Measurements from ENCODE around the gene NEK4.

The NEK4 gene

DNA sequence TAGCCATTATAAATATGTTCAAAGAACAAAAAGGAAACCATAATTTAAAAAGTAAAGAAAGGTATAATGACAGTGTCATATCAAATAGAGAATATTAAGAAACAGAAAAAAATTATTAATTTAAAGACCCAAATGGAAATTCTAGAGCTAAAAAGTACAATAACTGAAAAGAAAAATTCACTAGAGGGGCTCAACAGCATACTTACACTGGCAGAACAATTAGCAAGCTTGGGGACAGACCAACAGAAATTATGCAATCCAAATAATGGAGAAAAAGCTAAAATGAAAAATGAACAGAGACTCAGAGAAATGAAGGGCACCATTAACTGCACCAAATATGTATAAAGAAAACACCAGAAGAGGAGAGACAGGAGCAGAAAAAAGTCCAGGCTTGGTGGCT is 51.1 kb downstream of the NEK4 start:
- H3K36me3 ChIP-seq (ENCODE audit: control insufficient read depth in 2 of 2, insufficient read depth in 2 of 2, low read length in 2 of 2) = peaks cover 0 to 3% of the 10 kb centered on the region in 2 donors
- H3K9me3 ChIP-seq (ENCODE audit: control insufficient read depth in 2 of 2, low read length in 2 of 2) = no peaks in the 10 kb centered on the region

DNA sequence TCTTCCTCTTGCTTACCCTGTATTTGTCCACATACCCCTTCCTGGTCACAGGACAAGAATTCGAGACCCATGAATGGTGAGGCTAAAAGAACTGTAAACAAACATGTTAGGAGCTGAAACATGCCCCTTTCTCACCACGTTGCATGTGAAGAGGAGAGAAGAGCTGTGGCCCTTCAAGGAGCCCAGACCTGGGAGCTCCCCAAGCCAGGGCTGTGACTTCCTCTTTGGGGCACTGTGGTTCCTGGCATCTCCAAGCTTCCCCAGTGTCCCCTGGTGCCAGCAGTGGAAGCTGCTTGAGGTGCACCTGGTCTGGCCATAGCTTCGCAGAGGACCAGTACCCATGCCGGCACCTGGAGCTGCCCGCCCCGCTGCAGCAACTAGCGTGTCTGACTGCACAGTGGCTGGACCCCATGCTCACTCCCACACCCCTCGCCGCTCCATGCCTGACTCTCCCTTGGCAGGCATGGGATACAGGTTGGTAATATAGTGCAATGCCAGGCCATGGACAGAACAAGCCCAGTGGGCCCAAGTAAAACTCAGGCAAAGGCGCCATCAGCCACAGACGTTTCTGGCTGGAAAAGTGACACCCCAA is 54.9 kb downstream of the NEK4 start:
- no peak overlapping the region for H3K4me3 ChIP-seq (ENCODE audit: low read length in 2 of 2)
- peaks cover 2 to 6% of the 10 kb centered on the region in 2 donors for H3K4me1 ChIP-seq (ENCODE audit: control insufficient read depth in 2 of 2, insufficient read depth in 2 of 2, low read length in 2 of 2)
- H3K36me3 ChIP-seq (ENCODE audit: control insufficient read depth in 2 of 2, insufficient read depth in 2 of 2, low read length in 2 of 2) = peaks cover 3% of the 10 kb centered on the region in 2 donors
- no peaks in the 10 kb centered on the region for H3K9me3 ChIP-seq (ENCODE audit: control insufficient read depth in 2 of 2, low read length in 2 of 2)
- no peak overlapping the region for H3K27ac ChIP-seq (ENCODE audit: low read depth in 2 of 2, low read length in 2 of 2)
- no peaks in the 10 kb centered on the region for H3K27me3 ChIP-seq (ENCODE audit: control insufficient read depth in 2 of 2, insufficient read depth in 2 of 2, low read length in 2 of 2)
- no peak overlapping the region for H3K9ac ChIP-seq (ENCODE audit: low read depth in 1 of 2, low read length in 2 of 2)

More for the DNA sequence above, 51.1 kb downstream of the NEK4 start:
- H3K4me1 ChIP-seq (ENCODE audit: control insufficient read depth in 2 of 2, insufficient read depth in 2 of 2, low read length in 2 of 2) = peaks cover 1 to 5% of the 10 kb centered on the region in 2 donors
- H3K4me3 ChIP-seq (ENCODE audit: low read length in 2 of 2) = no peak overlapping the region
- no peaks in the 10 kb centered on the region for H3K27me3 ChIP-seq (ENCODE audit: control insufficient read depth in 2 of 2, insufficient read depth in 2 of 2, low read length in 2 of 2)
- no peak overlapping the region for H3K9ac ChIP-seq (ENCODE audit: low read depth in 1 of 2, low read length in 2 of 2)
- H3K27ac ChIP-seq (ENCODE audit: low read depth in 2 of 2, low read length in 2 of 2) = no peak overlapping the region

DNA sequence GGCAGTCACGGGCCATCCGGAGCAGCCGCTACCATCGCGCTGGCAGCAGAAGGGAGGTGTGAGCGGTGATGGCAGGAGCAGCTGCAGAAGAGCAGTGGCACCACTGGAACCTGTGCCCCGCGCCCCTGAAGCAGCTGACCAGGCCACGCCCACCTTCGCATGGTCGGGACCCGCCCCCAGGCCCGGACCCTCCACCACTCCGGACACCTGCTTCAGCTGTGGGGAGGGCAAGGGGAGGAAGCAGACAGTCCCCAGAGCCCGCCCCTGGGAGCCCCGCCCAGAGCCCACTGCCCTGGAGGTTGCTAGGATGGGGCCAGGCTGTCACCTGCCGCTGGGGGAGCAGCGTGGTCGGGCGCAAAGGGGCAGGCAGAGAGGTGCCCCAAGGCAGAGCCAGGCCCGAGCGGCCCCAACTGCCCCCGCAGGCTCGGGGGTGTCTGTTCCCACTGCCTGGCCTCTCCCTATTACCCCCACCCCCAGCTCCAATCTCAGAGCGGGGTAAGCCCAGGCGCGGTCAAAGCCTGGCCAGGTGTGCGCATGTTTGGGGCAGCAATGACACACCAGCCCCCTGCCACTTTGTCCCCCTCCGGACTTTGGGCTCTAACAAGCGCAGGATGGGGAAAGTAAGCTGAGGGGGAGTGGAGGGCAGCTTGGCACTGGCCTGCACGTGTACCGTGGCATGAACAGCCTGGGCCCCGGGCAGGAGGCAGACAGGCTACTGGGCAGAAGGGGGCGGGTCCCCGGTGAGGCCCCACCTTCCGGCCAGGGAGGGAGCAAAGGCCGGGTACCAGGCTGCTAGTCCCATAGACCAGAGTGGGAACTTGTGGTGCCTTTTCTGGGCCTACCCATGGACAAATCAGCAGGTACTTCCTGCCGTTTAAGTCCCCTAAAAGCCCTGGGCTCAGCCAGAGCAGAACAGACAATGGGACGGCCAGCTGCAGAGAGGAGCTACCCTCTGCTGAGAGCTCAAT is 56.1 kb downstream of the NEK4 start:
- Histone ChIP-seq H3K9me3 (ENCODE audit: control insufficient read depth in 2 of 2, low read length in 2 of 2) (no peaks in the 10 kb centered on the region), H3K4me3 (ENCODE audit: low read length in 2 of 2) (peak overlapping the region; percentile 28 to 45), H3K36me3 (ENCODE audit: control insufficient read depth in 2 of 2, insufficient read depth in 2 of 2, low read length in 2 of 2) (peaks cover 3 to 5% of the 10 kb centered on the region in 2 donors), H3K27me3 (ENCODE audit: control insufficient read depth in 2 of 2, insufficient read depth in 2 of 2, low read length in 2 of 2) (no peaks in the 10 kb centered on the region), H3K9ac (ENCODE audit: low read depth in 1 of 2, low read length in 2 of 2) (no peak overlapping the region), H3K27ac (ENCODE audit: low read depth in 2 of 2, low read length in 2 of 2) (no peak overlapping the region), H3K4me1 (ENCODE audit: control insufficient read depth in 2 of 2, insufficient read depth in 2 of 2, low read length in 2 of 2) (peaks cover 2 to 6% of the 10 kb centered on the region in 2 donors)

DNA sequence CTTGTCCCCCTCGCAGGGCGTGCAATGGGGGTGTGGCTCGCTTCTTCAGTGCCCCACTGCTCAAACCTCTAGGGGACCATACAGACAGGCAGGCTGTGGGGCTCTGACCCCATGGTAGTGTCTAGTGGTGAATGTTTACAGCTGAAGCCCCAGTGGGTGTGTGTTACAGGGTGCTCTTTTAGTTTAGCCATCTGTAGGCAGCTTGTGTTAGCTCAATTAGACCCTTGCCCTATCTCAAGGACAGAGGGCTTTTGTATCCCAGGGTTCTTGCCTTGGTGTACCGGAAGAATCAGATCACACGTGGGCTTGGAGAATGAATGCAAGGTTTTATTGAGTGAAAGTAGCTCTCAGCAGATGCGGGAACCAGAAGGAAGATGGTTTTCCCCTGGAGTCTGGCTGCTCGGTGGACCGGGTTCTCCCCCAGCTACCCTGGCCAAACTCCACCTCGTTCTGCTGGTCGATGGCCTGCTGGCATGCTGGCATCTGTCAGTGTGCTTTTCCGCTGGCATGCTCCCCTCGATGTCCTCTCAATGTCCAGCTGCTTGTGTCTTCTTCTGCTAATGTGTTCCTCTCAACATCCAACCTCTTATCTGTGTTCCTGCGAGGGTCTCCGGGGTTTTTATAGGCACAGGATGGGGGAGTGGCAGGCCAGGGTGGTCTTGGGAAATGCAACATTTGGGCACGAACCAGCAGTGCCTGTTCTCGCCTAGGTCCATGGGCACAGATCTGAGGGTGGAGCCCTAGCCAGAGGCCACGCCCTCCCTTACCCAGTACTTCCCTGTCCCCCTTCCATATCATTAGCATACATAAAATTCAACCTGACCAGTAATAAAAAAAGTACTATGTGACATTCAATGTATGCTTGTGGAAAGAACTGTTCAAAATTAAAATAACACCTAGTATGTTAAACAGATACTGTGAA is 58.2 kb downstream of the NEK4 start:
- no peaks in the 10 kb centered on the region for H3K27me3 ChIP-seq (ENCODE audit: control insufficient read depth in 2 of 2, insufficient read depth in 2 of 2, low read length in 2 of 2)
- H3K4me3 ChIP-seq (ENCODE audit: low read length in 2 of 2) = no peak overlapping the region
- H3K27ac ChIP-seq (ENCODE audit: low read depth in 2 of 2, low read length in 2 of 2) = no peak overlapping the region
- H3K4me1 ChIP-seq (ENCODE audit: control insufficient read depth in 2 of 2, insufficient read depth in 2 of 2, low read length in 2 of 2) = peaks cover 2 to 6% of the 10 kb centered on the region in 2 donors
- H3K9me3 ChIP-seq (ENCODE audit: control insufficient read depth in 2 of 2, low read length in 2 of 2) = no peaks in the 10 kb centered on the region
- no peak overlapping the region for H3K9ac ChIP-seq (ENCODE audit: low read depth in 1 of 2, low read length in 2 of 2)
- peaks cover 8 to 17% of the 10 kb centered on the region in 2 donors for H3K36me3 ChIP-seq (ENCODE audit: control insufficient read depth in 2 of 2, insufficient read depth in 2 of 2, low read length in 2 of 2)

- Histone ChIP-seq H3K9me3 (ENCODE audit: control insufficient read depth in 2 of 2, low read length in 2 of 2) (no peaks in the 10 kb centered on the region), H3K4me3 (ENCODE audit: low read length in 2 of 2) (no peak overlapping the region), H3K36me3 (ENCODE audit: control insufficient read depth in 2 of 2, insufficient read depth in 2 of 2, low read length in 2 of 2) (peaks cover 8 to 17% of the 10 kb centered on the region in 2 donors), H3K27me3 (ENCODE audit: control insufficient read depth in 2 of 2, insufficient read depth in 2 of 2, low read length in 2 of 2) (no peaks in the 10 kb centered on the region), H3K27ac (ENCODE audit: low read depth in 2 of 2, low read length in 2 of 2) (peak overlapping the region in 1 of 2 donors; percentile 32), H3K4me1 (ENCODE audit: control insufficient read depth in 2 of 2, insufficient read depth in 2 of 2, low read length in 2 of 2) (peaks cover 14 to 15% of the 10 kb centered on the region in 2 donors), H3K9ac (ENCODE audit: low read depth in 1 of 2, low read length in 2 of 2) (no peak overlapping the region)
Measured at GRCh38 chr3:52710512-52710911, 60.2 kb downstream of the NEK4 start.

- Histone ChIP-seq H3K9me3 (ENCODE audit: control insufficient read depth in 2 of 2, low read length in 2 of 2) (no peaks in the 10 kb centered on the region), H3K4me3 (ENCODE audit: low read length in 2 of 2) (peak overlapping the region; percentile 19 to 97), H3K9ac (ENCODE audit: low read depth in 1 of 2, low read length in 2 of 2) (no peak overlapping the region), H3K27ac (ENCODE audit: low read depth in 2 of 2, low read length in 2 of 2) (peak overlapping the region in 1 of 2 donors; percentile 43), H3K4me1 (ENCODE audit: control insufficient read depth in 2 of 2, insufficient read depth in 2 of 2, low read length in 2 of 2) (peaks cover 19 to 21% of the 10 kb centered on the region in 2 donors), H3K36me3 (ENCODE audit: control insufficient read depth in 2 of 2, insufficient read depth in 2 of 2, low read length in 2 of 2) (peaks cover 8 to 16% of the 10 kb centered on the region in 2 donors), H3K27me3 (ENCODE audit: control insufficient read depth in 2 of 2, insufficient read depth in 2 of 2, low read length in 2 of 2) (no peaks in the 10 kb centered on the region)
Measured at GRCh38 chr3:52707585-52707984, 63.2 kb downstream of the NEK4 start.

GRCh38 chr3:52705688-52706686 is 64.8 kb downstream of the NEK4 start, which contains the start of the genes GLT8D1 and SPCS1:
TSS of gene GLT8D1 (minus strand) at chr3:52705791. CDS start at chr3:52700460, 5,331 bp downstream.
TSS of gene SPCS1 (plus strand) at chr3:52706106. CDS start at chr3:52706247, 141 bp downstream.
- H3K4me3 ChIP-seq (ENCODE audit: low read length in 2 of 2) = peak within 1 kb of the TSS; percentile 90 to 97
- H3K9ac ChIP-seq (ENCODE audit: low read depth in 1 of 2, low read length in 2 of 2) = peak within 1 kb of the TSS; percentile 92
- H3K4me1 ChIP-seq (ENCODE audit: control insufficient read depth in 2 of 2, insufficient read depth in 2 of 2, low read length in 2 of 2) = peaks cover 19 to 21% of the 10 kb centered on the region in 2 donors
- peaks cover 8 to 14% of the 10 kb centered on the region in 2 donors for H3K36me3 ChIP-seq (ENCODE audit: control insufficient read depth in 2 of 2, insufficient read depth in 2 of 2, low read length in 2 of 2)
- H3K27me3 ChIP-seq (ENCODE audit: control insufficient read depth in 2 of 2, insufficient read depth in 2 of 2, low read length in 2 of 2) = no peaks in the 10 kb centered on the region
- H3K9me3 ChIP-seq (ENCODE audit: control insufficient read depth in 2 of 2, low read length in 2 of 2) = no peaks in the 10 kb centered on the region
- H3K27ac ChIP-seq (ENCODE audit: low read depth in 2 of 2, low read length in 2 of 2) = peak within 1 kb of the TSS; percentile 88 to 92

DNA sequence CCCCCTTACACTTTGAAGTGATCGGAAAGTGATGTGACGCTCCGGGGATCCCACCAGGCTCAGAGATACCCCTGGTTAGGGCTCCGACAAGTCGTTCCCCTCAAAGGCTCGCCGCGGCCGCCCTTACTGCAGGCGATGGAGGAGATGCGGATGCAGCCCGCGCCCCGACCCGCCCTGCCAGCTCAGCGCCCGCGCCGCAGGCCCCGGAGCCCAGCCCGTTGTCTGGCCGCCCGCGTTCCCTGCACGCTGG is 65.4 kb downstream of the NEK4 start:
- Histone ChIP-seq H3K4me3 (ENCODE audit: low read length in 2 of 2) (peak overlapping the region; percentile 90 to 97), H3K9ac (ENCODE audit: low read depth in 1 of 2, low read length in 2 of 2) (peak overlapping the region; percentile 75 to 92), H3K36me3 (ENCODE audit: control insufficient read depth in 2 of 2, insufficient read depth in 2 of 2, low read length in 2 of 2) (peaks cover 8 to 13% of the 10 kb centered on the region in 2 donors), H3K27me3 (ENCODE audit: control insufficient read depth in 2 of 2, insufficient read depth in 2 of 2, low read length in 2 of 2) (no peaks in the 10 kb centered on the region), H3K4me1 (ENCODE audit: control insufficient read depth in 2 of 2, insufficient read depth in 2 of 2, low read length in 2 of 2) (peaks cover 19 to 21% of the 10 kb centered on the region in 2 donors), H3K9me3 (ENCODE audit: control insufficient read depth in 2 of 2, low read length in 2 of 2) (no peaks in the 10 kb centered on the region), H3K27ac (ENCODE audit: low read depth in 2 of 2, low read length in 2 of 2) (peak overlapping the region; percentile 88 to 92)
